Mesenchymal stem cell (in vitro differentiated cells and primary cell): ENCODE data around the gene DNAH12.

Experiments used
- DNase-seq: peaks from one replicate; pipeline ENCODE4 v3.0.0-alpha.2; 2013
- H2AFZ ChIP-seq: one replicate; pipeline ENCODE4 v1.6.1; 2013; ENCODE audit warnings: low read depth, mild to moderate bottlenecking, control low read depth, inconsistent platforms, low read length, moderate library complexity
- H2AK5ac ChIP-seq: 2 replicates; pipeline ENCODE4 v1.6.1; 2013; ENCODE audit warnings: low read length, moderate library complexity, mild to moderate bottlenecking, inconsistent platforms; ENCODE audit not compliant: severe bottlenecking
- H2BK120ac ChIP-seq: one replicate; pipeline ENCODE4 v1.6.1; 2013; ENCODE audit warnings: low read depth, mild to moderate bottlenecking, inconsistent platforms, low read length, moderate library complexity
- H2BK12ac ChIP-seq, 2 experiments: one replicate each; pipeline ENCODE4 v1.6.1; 2013; ENCODE audit warnings: inconsistent platforms in 2 of 2, low read length in 2 of 2, mild to moderate bottlenecking in 2 of 2, moderate library complexity in 2 of 2, control low read depth in 1 of 2
- H2BK15ac ChIP-seq: one replicate; pipeline ENCODE4 v1.6.1; 2013; ENCODE audit warnings: mild to moderate bottlenecking, low read depth, inconsistent platforms; ENCODE audit not compliant: poor library complexity, severe bottlenecking
- H2BK5ac ChIP-seq: 2 replicates; pipeline ENCODE4 v1.6.1; 2013; ENCODE audit warnings: low read depth, mild to moderate bottlenecking, low read length, control low read depth, inconsistent platforms; ENCODE audit not compliant: poor library complexity, severe bottlenecking
- H3K14ac ChIP-seq, 2 experiments: one replicate each; pipeline ENCODE4 v1.6.1; 2013; ENCODE audit warnings: inconsistent platforms in 2 of 2, low read length in 2 of 2, control low read depth in 1 of 2, mild to moderate bottlenecking in 1 of 2, moderate library complexity in 1 of 2
- H3K18ac ChIP-seq, 2 experiments: one replicate each; pipeline ENCODE4 v1.6.1; 2013; ENCODE audit warnings: inconsistent platforms in 2 of 2, low read length in 2 of 2, control low read depth in 1 of 2, low read depth in 1 of 2, mild to moderate bottlenecking in 1 of 2
- H3K23ac ChIP-seq, 2 experiments: one replicate each; pipeline ENCODE4 v1.6.1; 2013; ENCODE audit warnings: inconsistent platforms in 2 of 2, low read length in 2 of 2, mild to moderate bottlenecking in 2 of 2, moderate library complexity in 2 of 2, control low read depth in 1 of 2
- H3K27ac ChIP-seq: 2 replicates; pipeline ENCODE4 v1.5.1; 2013; ENCODE audit warnings: mild to moderate bottlenecking, moderate library complexity, low read length, control low read depth, inconsistent platforms; ENCODE audit not compliant: poor library complexity, severe bottlenecking
- H3K27me3 ChIP-seq, 2 experiments: 2 replicates each; pipeline versions ENCODE4 v1.6.1 to v1.7.0; 2013; ENCODE audit warnings: low read length in 2 of 2, mild to moderate bottlenecking in 2 of 2, moderate library complexity in 2 of 2, control low read depth in 1 of 2, inconsistent platforms in 1 of 2; ENCODE audit not compliant: control insufficient read depth in 1 of 2, insufficient read depth in 1 of 2
- H3K36me3 ChIP-seq, 2 experiments: 2 replicates each; pipeline versions ENCODE4 v1.6.1 to v1.7.0; 2013; ENCODE audit warnings: low read length in 2 of 2, control low read depth in 1 of 2, inconsistent platforms in 1 of 2, low read depth in 1 of 2, mild to moderate bottlenecking in 1 of 2; ENCODE audit not compliant: insufficient read depth in 2 of 2, control insufficient read depth in 1 of 2
- H3K4ac ChIP-seq, 2 experiments: one replicate each; pipeline ENCODE4 v1.6.1; 2013; ENCODE audit warnings: inconsistent platforms in 2 of 2, low read length in 2 of 2, mild to moderate bottlenecking in 2 of 2, moderate library complexity in 2 of 2, control low read depth in 1 of 2, low read depth in 1 of 2
- H3K4me1 ChIP-seq: 2 replicates; pipeline ENCODE4 v1.6.1; 2013; ENCODE audit warnings: low read depth, low read length, control low read depth; ENCODE audit not compliant: control insufficient read depth, insufficient read depth
- H3K4me2 ChIP-seq: 2 replicates; pipeline ENCODE4 v1.6.1; 2013; ENCODE audit warnings: low read length, mild to moderate bottlenecking, inconsistent platforms; ENCODE audit not compliant: poor library complexity, severe bottlenecking
- H3K4me3 ChIP-seq, 2 experiments: 2 replicates each; pipeline versions ENCODE4 v1.5.1 to v1.7.0; 2013; ENCODE audit warnings: low read length in 2 of 2, mild to moderate bottlenecking in 2 of 2, control low read depth in 1 of 2, low read depth in 1 of 2; ENCODE audit not compliant: insufficient read depth in 1 of 2
- H3K79me1 ChIP-seq: replicated peaks from 2 replicates; pipeline ENCODE4 v1.6.1; 2013; ENCODE audit warnings: mild to moderate bottlenecking, control low read depth, low read length, inconsistent platforms; ENCODE audit not compliant: poor library complexity, severe bottlenecking
- H3K9ac ChIP-seq: 2 replicates; pipeline ENCODE4 v1.7.0; 2013; ENCODE audit warnings: mild to moderate bottlenecking, low read length, moderate library complexity
- H3K9me3 ChIP-seq: 2 replicates; pipeline ENCODE4 v1.7.0; 2013; ENCODE audit warnings: mild to moderate bottlenecking, low read length; ENCODE audit not compliant: control insufficient read depth
- H4K8ac ChIP-seq: one replicate; pipeline ENCODE4 v1.6.1; 2013; ENCODE audit warnings: inconsistent platforms, mild to moderate bottlenecking, low read length, moderate library complexity
- H4K91ac ChIP-seq: one replicate; pipeline ENCODE4 v1.6.1; 2013; ENCODE audit warnings: mild to moderate bottlenecking, low read length, inconsistent platforms
- WGBS: methylation state at CpG from one replicate; pipeline ENCODE4 v1.1.7; 2013; ENCODE audit warnings: mixed read lengths; 5-methylcytosine and 5-hydroxymethylcytosine counted together

Gene DNAH12

DNA sequence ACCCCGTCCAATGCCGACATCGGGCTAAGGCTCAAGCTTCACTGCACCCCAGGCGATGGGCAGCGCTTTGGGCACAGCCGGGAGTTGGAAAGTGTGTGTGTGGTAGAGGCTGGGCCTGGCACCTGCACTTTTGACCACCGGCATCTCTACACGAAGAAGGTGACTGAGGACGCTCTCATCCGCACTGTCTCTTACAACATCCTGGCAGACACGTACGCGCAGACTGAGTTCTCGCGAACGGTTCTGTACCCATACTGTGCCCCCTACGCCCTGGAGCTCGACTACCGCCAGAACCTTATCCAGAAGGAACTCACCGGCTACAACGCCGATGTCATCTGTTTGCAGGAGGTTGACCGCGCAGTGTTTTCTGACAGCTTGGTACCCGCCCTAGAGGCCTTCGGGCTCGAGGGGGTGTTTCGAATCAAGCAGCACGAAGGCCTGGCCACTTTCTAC is 13.0 kb upstream of the DNAH12 start:
- H2BK15ac ChIP-seq: no peak overlapping the region
- H3K79me1 ChIP-seq: no peaks in the 10 kb centered on the region
- H2AK5ac ChIP-seq: no peak overlapping the region
- no peaks in the 10 kb centered on the region for H3K27me3 ChIP-seq
- H3K18ac ChIP-seq: peak overlapping the region; percentile 6 to 88
- H3K36me3 ChIP-seq: peaks cover 11 to 25% of the 10 kb centered on the region in 2 experiments
- peaks cover 3% of the 10 kb centered on the region for H3K4me1 ChIP-seq
- H2BK5ac ChIP-seq: no peak overlapping the region
- H4K8ac ChIP-seq: peak overlapping the region; percentile 9
- H3K9me3 ChIP-seq: no peaks in the 10 kb centered on the region
- 4% methylated on average over 25 of the region's 29 CpGs for WGBS
- peak overlapping the region; percentile 90 for H2AFZ ChIP-seq
- H3K4ac ChIP-seq: peak overlapping the region in 1 of 2 experiments; percentile 41
- H4K91ac ChIP-seq: no peak overlapping the region
- peak overlapping the region in 1 of 2 experiments; percentile 56 for H3K23ac ChIP-seq
- H3K14ac ChIP-seq: peak overlapping the region in 1 of 2 experiments; percentile 95
- no peak overlapping the region for H2BK12ac ChIP-seq
- H3K4me3 ChIP-seq: peak overlapping the region; percentile 67 to 95
- H3K4me2 ChIP-seq: peak overlapping the region; percentile 70
- no peak overlapping the region for H3K27ac ChIP-seq
- H3K9ac ChIP-seq: peak overlapping the region; percentile 99
- peak; percentile 68 for DNase-seq
- H2BK120ac ChIP-seq: no peak overlapping the region

DNA sequence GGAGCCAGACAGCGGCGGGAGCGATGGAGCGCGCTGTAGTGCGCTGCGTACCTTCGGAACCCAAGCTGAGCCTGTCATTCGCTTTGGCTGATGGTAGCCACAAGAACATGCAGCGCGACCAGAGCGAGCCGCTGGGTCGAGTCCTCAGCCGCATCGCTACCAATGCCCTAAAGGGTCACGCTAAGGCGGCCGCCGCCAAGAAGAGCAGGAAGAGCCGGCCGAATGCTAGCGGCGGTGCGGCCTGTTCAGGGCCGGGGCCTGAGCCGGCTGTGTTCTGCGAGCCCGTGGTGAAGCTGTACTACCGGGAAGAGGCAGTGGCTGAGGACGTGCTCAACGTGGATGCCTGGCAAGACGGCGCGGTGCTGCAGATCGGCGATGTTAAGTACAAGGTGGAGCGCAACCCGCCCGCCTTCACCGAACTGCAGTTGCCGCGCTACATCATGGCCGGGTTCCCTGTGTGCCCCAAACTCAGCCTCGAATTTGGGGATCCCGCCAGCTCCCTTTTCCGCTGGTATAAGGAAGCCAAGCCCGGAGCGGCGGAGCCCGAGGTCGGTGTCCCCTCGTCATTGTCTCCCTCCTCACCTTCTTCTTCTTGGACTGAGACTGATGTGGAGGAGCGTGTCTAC is 12.4 kb upstream of the DNAH12 start:
- Histone ChIP-seq H3K18ac (peak overlapping the region; percentile 88 to 91), H3K14ac (peak overlapping the region in 1 of 2 experiments; percentile 95), H2AFZ (peak overlapping the region; percentile 90), H2BK5ac (no peak overlapping the region), H2BK15ac (peak overlapping the region; percentile 30), H3K4ac (peak overlapping the region; percentile 34 to 59), H2AK5ac (no peak overlapping the region), H3K4me1 (peaks cover 3% of the 10 kb centered on the region), H4K8ac (peak overlapping the region; percentile 95), H3K9me3 (no peaks in the 10 kb centered on the region), H3K36me3 (peaks cover 11 to 21% of the 10 kb centered on the region in 2 experiments), H2BK12ac (no peak overlapping the region), H3K9ac (peak overlapping the region; percentile 99), H3K4me3 (peak overlapping the region; percentile 67 to 95), H4K91ac (peak overlapping the region; percentile 52), H3K79me1 (no peaks in the 10 kb centered on the region), H3K27me3 (no peaks in the 10 kb centered on the region), H2BK120ac (peak overlapping the region; percentile 57), H3K23ac (peak overlapping the region in 1 of 2 experiments; percentile 96), H3K27ac (peak overlapping the region; percentile 6), H3K4me2 (peak overlapping the region; percentile 70)
- under 1% methylated on average over 52 of the region's 54 CpGs for WGBS
- DNase-seq: no peak

DNA sequence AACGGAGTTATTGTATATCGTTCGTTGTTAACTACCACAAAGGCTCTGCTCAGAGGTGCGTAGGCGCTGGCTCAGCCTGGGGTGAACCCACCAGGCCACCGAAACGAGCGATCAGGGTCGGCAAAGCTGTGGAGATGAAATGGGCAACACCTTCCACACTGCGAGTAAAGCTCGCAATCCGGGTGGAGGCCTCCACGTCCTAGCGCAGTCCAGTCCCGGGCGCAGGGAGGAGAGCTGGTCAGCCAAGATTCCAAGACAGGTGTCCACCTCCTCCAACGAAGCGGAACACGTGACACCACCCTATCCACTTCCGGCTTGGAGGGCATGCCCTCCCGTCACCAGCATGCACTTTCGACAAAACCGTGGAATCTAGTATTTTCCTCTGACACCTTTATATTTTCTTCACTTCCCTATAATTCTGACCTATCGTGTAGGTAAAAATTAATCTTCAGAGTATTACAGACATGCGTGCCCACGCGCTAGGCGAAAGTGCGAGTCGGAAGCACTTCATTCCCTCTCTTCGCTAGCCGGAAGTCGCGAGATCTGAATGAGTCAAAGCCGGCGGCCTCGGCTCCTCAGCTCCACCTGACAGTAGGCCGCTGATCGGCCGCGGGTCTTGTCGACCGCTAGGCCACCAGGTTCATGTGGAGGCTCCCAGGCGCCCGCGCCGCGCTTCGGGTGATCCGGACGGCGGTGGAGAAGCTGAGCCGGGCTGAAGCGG is 11.8 kb upstream of the DNAH12 start, which contains the start of gene PDE12:
Gene PDE12 (plus strand): TSS at position 537 of the 721 bp plus-strand sequence. CDS start 106 bp downstream, at position 643.
- no peak within 1 kb of the TSS for H2BK5ac ChIP-seq
- H2BK15ac ChIP-seq: peak within 1 kb of the TSS; percentile 30
- peak within 1 kb of the TSS; percentile 100 for H4K8ac ChIP-seq
- H3K23ac ChIP-seq: peak within 1 kb of the TSS in 1 of 2 experiments; percentile 96
- peaks cover 11 to 16% of the 10 kb centered on the region in 2 experiments for H3K36me3 ChIP-seq
- H2AFZ ChIP-seq: peak within 1 kb of the TSS; percentile 90
- peak within 1 kb of the TSS; percentile 57 for H2BK120ac ChIP-seq
- H3K9ac ChIP-seq: peak within 1 kb of the TSS; percentile 99
- no peak within 1 kb of the TSS for H2AK5ac ChIP-seq
- H3K27ac ChIP-seq: peak within 1 kb of the TSS; percentile 6
- H3K18ac ChIP-seq: peak within 1 kb of the TSS; percentile 88 to 91
- DNase-seq: peak; percentile 92
- peak within 1 kb of the TSS in 1 of 2 experiments; percentile 95 for H3K14ac ChIP-seq
- H3K4me3 ChIP-seq: peak within 1 kb of the TSS; percentile 67 to 95
- no peaks in the 10 kb centered on the region for H3K27me3 ChIP-seq
- peaks cover 3% of the 10 kb centered on the region for H3K4me1 ChIP-seq
- no peak within 1 kb of the TSS for H2BK12ac ChIP-seq
- 15% methylated on average over 54 of the region's 54 CpGs for WGBS
- H3K9me3 ChIP-seq: no peaks in the 10 kb centered on the region
- peak within 1 kb of the TSS; percentile 70 for H3K4me2 ChIP-seq
- H3K4ac ChIP-seq: peak within 1 kb of the TSS; percentile 41 to 79
- H3K79me1 ChIP-seq: no peaks in the 10 kb centered on the region
- peak within 1 kb of the TSS; percentile 55 for H4K91ac ChIP-seq

DNA sequence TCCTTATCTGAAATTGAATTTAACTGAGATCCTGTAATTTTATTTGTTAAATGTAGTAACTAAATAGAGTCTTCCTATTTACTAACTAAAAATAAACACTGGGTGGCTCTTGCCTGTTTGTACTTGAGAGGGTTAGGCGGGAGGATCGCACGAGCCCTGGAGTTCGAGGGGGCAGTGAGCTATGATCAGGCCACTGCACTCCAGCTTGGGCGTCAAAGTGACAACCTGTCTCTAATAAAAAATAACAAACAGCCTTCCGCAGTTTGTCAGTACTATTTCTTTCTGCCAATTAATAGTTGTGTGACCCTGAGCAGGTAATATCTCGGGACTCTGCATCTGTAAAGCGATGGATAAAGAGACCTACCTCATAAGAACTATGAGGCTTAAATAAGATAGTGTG is 11.2 kb upstream of the DNAH12 start:
- Histone ChIP-seq H4K91ac (no peak overlapping the region), H2BK12ac (no peak overlapping the region)
- WGBS: 93% methylated on average over 7 of the region's 8 CpGs

More for the DNA sequence above, 11.2 kb upstream of the DNAH12 start:
- Histone ChIP-seq H3K14ac (no peak overlapping the region), H3K27ac (no peak overlapping the region), H3K9me3 (no peaks in the 10 kb centered on the region), H3K4me3 (peak overlapping the region in 1 of 2 experiments; percentile 95), H3K18ac (no peak overlapping the region), H2AK5ac (no peak overlapping the region), H2AFZ (peak overlapping the region; percentile 62), H3K4ac (peak overlapping the region in 1 of 2 experiments; percentile 5), H3K27me3 (no peaks in the 10 kb centered on the region), H3K9ac (peak overlapping the region; percentile 99), H3K36me3 (peaks cover 11 to 12% of the 10 kb centered on the region in 2 experiments), H3K4me2 (no peak overlapping the region), H3K23ac (no peak overlapping the region), H2BK15ac (no peak overlapping the region), H3K4me1 (peaks cover 3% of the 10 kb centered on the region), H4K8ac (peak overlapping the region; percentile 100), H2BK120ac (no peak overlapping the region), H2BK5ac (no peak overlapping the region), H3K79me1 (no peaks in the 10 kb centered on the region)
- no peak for DNase-seq
